Left cardiac atrium (tissue), 2 donors: ENCODE data around the gene PRDM5. TPM values are rescaled to one million over a fixed set of nuclear protein-coding genes. Genes with fewer than 3 reads are reported as not detected.

Source experiments
- total RNA-seq, 2 donors: library from RNA; stranded (reverse); fragmentation: NEBNext Ultra II Directional; extraction: Animal tissue kit (Norgen Biotek cat#: 25700); gene quantifications; one replicate each; pipeline ENCODE4 v1.2.1, GENCODE V29; 2021
- donor health status: DM: no; HTN: yes; CAD: no; lungs with severe emphysema.
- donor health status: DM: yes; HTN: yes; CAD: no.

The PRDM5 gene
- total RNA-seq, 2 donors from 2014 or later = 8.2 to 14.2 TPM

Other genes with a start within 250 kb of the PRDM5 start
- gene NDNF, start 149.8 kb upstream of the PRDM5 start, total RNA-seq = 1 to 10 TPM; 4.2 to 5.4 TPM
- gene TNIP3, start 241.6 kb upstream of the PRDM5 start, total RNA-seq = under 1 TPM in 1 of 2 donors, not detected in 1; 0.15 TPM